IPS-NIHi11 (cell line): Measurements from ENCODE around the gene TPK1.

ENCODE experiments used
- DNase-seq: peaks from one replicate; pipeline ENCODE4 v3.0.0; 2012; ENCODE audit warnings: mixed read lengths, low spot score

Gene TPK1

GRCh38 chr7:144723301-144723700 is 112.6 kb downstream of the TPK1 start:
- DNase-seq, result no peak

- DNase-seq, result no peak
These were observed 115.1 kb downstream of the TPK1 start for GRCh38 chr7:144720710-144721109.

GRCh38 chr7:144720149-144720548 is 115.7 kb downstream of the TPK1 start:
- peak; percentile 11 for DNase-seq

- DNase-seq, result no peak
These were observed 118.1 kb downstream of the TPK1 start for GRCh38 chr7:144717720-144718119.

GRCh38 chr7:144713850-144714249 is 122.0 kb downstream of the TPK1 start:
- peak; percentile 14 for DNase-seq

GRCh38 chr7:144710791-144711190 is 125.1 kb downstream of the TPK1 start:
- DNase-seq, result no peak

GRCh38 chr7:144709066-144709465 is 126.8 kb downstream of the TPK1 start:
- DNase-seq, result no peak

- no peak for DNase-seq
These were observed 144.6 kb downstream of the TPK1 start for GRCh38 chr7:144691240-144691639.

- no peak for DNase-seq
These were observed 153.1 kb downstream of the TPK1 start for GRCh38 chr7:144682581-144683280.

GRCh38 chr7:144676492-144676891 is 159.4 kb downstream of the TPK1 start:
- DNase-seq, result no peak

GRCh38 chr7:144674550-144674949 is 161.3 kb downstream of the TPK1 start:
- DNase-seq, result no peak

GRCh38 chr7:144672869-144673268 is 163.0 kb downstream of the TPK1 start:
- no peak for DNase-seq

GRCh38 chr7:144671429-144671828 is 164.4 kb downstream of the TPK1 start:
- no peak for DNase-seq

GRCh38 chr7:144670218-144670617 is 165.6 kb downstream of the TPK1 start:
- DNase-seq, result no peak

GRCh38 chr7:144668503-144668902 is 167.3 kb downstream of the TPK1 start:
- peak; percentile 38 for DNase-seq

GRCh38 chr7:144665689-144666381 is 170.0 kb downstream of the TPK1 start:
- DNase-seq, result no peak

- no peak for DNase-seq
These were observed 176.6 kb downstream of the TPK1 start for GRCh38 chr7:144659211-144659610.

- DNase-seq, result peak; percentile 20
These were observed 178.8 kb downstream of the TPK1 start for GRCh38 chr7:144656965-144657517.

- no peak for DNase-seq
These were observed 182.4 kb downstream of the TPK1 start for GRCh38 chr7:144653449-144653848.

- DNase-seq, result no peak
These were observed 185.4 kb downstream of the TPK1 start for GRCh38 chr7:144650439-144650838.

- no peak for DNase-seq
These were observed 186.7 kb downstream of the TPK1 start for GRCh38 chr7:144649120-144649519.

GRCh38 chr7:144641389-144642044 is 194.3 kb downstream of the TPK1 start:
- no peak for DNase-seq

- no peak for DNase-seq
These were observed 203.1 kb downstream of the TPK1 start for GRCh38 chr7:144632724-144633123.
